PC-3 (cell line): Measurements from ENCODE around the gene NFATC2.

Experiments
- EZH2 ChIP-seq: fragments of 300-600 bp; sonication (generic); IDR thresholded peaks from one replicate; pipeline ENCODE4 v1.6.1; 2017; ENCODE audit warnings: antibody characterized with exemption, mild to moderate bottlenecking, low read length; ENCODE audit not compliant: unreplicated experiment
- EZH2phosphoT487 ChIP-seq: fragments of 300-600 bp; sonication (generic); IDR thresholded peaks from 2 replicates; pipeline ENCODE4 v1.6.1; 2018; ENCODE audit warnings: mild to moderate bottlenecking, antibody characterized with exemption, low read length, borderline replicate concordance
- TF ChIP-seq, protein P1 (sequence below): fragments of 300-600 bp; sonication (generic); conservative IDR thresholded peaks from 2 replicates; pipeline ENCODE4 v1.5.1; 2017; ENCODE audit warnings: antibody characterized with exemption, low read depth, mild to moderate bottlenecking, low read length

DNA sequence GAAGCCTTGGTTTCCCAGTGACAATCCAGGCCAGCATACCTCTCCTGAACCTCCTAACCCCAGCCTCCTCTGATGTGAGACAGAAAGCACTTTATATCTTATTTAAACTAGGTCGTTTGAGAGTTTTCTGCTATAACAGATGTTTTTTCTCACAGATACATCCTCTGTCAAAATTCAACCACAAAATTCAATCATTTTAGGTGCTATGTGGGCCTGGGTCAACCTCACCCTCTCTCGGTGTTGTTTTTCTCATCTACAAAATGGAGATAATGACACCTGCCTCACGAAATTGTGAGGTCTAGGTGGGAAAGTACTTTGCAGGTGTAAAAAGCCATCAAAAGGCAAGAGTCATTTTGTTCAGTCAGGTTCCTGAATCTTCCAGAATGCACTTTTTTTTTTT, 46.2 kb upstream of the NFATC2 start:
- no peak for TF ChIP-seq EZH2
- no peak for TF ChIP-seq EZH2phosphoT487
- TF ChIP-seq, protein P1, sequence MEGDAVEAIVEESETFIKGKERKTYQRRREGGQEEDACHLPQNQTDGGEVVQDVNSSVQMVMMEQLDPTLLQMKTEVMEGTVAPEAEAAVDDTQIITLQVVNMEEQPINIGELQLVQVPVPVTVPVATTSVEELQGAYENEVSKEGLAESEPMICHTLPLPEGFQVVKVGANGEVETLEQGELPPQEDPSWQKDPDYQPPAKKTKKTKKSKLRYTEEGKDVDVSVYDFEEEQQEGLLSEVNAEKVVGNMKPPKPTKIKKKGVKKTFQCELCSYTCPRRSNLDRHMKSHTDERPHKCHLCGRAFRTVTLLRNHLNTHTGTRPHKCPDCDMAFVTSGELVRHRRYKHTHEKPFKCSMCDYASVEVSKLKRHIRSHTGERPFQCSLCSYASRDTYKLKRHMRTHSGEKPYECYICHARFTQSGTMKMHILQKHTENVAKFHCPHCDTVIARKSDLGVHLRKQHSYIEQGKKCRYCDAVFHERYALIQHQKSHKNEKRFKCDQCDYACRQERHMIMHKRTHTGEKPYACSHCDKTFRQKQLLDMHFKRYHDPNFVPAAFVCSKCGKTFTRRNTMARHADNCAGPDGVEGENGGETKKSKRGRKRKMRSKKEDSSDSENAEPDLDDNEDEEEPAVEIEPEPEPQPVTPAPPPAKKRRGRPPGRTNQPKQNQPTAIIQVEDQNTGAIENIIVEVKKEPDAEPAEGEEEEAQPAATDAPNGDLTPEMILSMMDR = no peak
